Suprapubic skin (tissue), 4 donors: ENCODE measurements around the gene KARS1. TPM values are rescaled to one million over a fixed set of nuclear protein-coding genes. Genes with fewer than 3 reads are reported as not detected.

Source experiments
- DNase-seq, 2 donors: peaks; one replicate each; pipeline ENCODE4 v3.0.0-alpha.2; 2019; ENCODE audit warnings: low spot score in 2 of 2
- H3K27ac ChIP-seq: fragments of 200-600 bp; sonication (generic); one replicate; pipeline ENCODE4 v1.5.1; 2019
- H3K27me3 ChIP-seq: fragments of 200-600 bp; sonication (generic); one replicate; pipeline ENCODE4 v1.5.1; 2019
- H3K36me3 ChIP-seq: fragments of 200-600 bp; sonication (generic); one replicate; pipeline ENCODE4 v1.5.1; 2019
- H3K4me1 ChIP-seq: fragments of 200-600 bp; sonication (generic); one replicate; pipeline ENCODE4 v1.5.1; 2019
- H3K4me3 ChIP-seq: fragments of 200-600 bp; sonication (generic); one replicate; pipeline ENCODE4 v1.5.1; 2019; ENCODE audit warnings: mild to moderate bottlenecking
- H3K9me3 ChIP-seq: fragments of 200-600 bp; sonication (generic); one replicate; pipeline ENCODE4 v1.5.1; 2019
- CTCF ChIP-seq, 2 donors: fragments of 200-600 bp in 1 of 2; fragments of 450-650 bp in 1 of 2; sonication (generic) in 1 of 2; IDR thresholded peaks; one replicate each; pipeline ENCODE4 v1.5.1; 2016 to 2019; ENCODE audit warnings: antibody characterized with exemption in 2 of 2, mild to moderate bottlenecking in 1 of 2, moderate library complexity in 1 of 2
- EP300 ChIP-seq: sonication (generic); formaldehyde crosslinking; IDR thresholded peaks from one replicate; pipeline ENCODE4 v1.6.1; 2017; ENCODE audit warnings: antibody characterized with exemption
- POLR2A ChIP-seq, 2 donors: fragments of 450-650 bp; IDR thresholded peaks; one replicate each; pipeline ENCODE4 v1.6.1; 2017; ENCODE audit warnings: antibody characterized with exemption in 2 of 2, mild to moderate bottlenecking in 2 of 2, moderate library complexity in 2 of 2
- POLR2AphosphoS5 ChIP-seq, 3 donors: sonication (generic); formaldehyde crosslinking; IDR thresholded peaks; one replicate each; pipeline ENCODE4 v1.6.1; 2017; ENCODE audit warnings: antibody characterized with exemption in 3 of 3
- WGBS: methylation state at CpG from one replicate; pipeline ENCODE4 v1.1.5; 2018; 5-methylcytosine and 5-hydroxymethylcytosine counted together
- total RNA-seq, 4 donors: library from RNA; depleted of rRNA; stranded (reverse); fragments of >200 nt; gene quantifications; one replicate each; pipeline ENCODE4 v1.1.0, GENCODE V29; 2016

Gene KARS1
- total RNA-seq, 4 donors from 2014 or later, result 85.9 to 128 (median 106) TPM

GRCh38 chr16:75584108-75584507, 63.4 kb downstream of the KARS1 start:
- DNase-seq, result peak in 1 of 2 donors; percentile 6
- Histone ChIP-seq H3K27ac (no peak overlapping the region), H3K9me3 (no peaks in the 10 kb centered on the region), H3K4me1 (no peaks in the 10 kb centered on the region), H3K4me3 (no peak overlapping the region), H3K27me3 (no peaks in the 10 kb centered on the region), H3K36me3 (peaks cover 9% of the 10 kb centered on the region)
- 65% methylated on average over 3 of the region's 3 CpGs for WGBS
- TF ChIP-seq EP300, result no peak

- H3K36me3 ChIP-seq, result peaks cover 48% of the 10 kb centered on the region
- H3K4me3 ChIP-seq, result no peak overlapping the region
- H3K27me3 ChIP-seq, result no peaks in the 10 kb centered on the region
- no peak overlapping the region for H3K27ac ChIP-seq
- DNase-seq, result peak in 1 of 2 donors; percentile 21
- H3K9me3 ChIP-seq, result no peaks in the 10 kb centered on the region
- H3K4me1 ChIP-seq, result no peaks in the 10 kb centered on the region
- WGBS, result 83% methylated on average over 7 of the region's 7 CpGs
- TF ChIP-seq POLR2AphosphoS5 (IDR thresholded peaks at IDR 0.05) (no peak), EP300 (no peak), CTCF (IDR thresholded peaks at IDR 0.05) (no peak), POLR2A (IDR thresholded peaks at IDR 0.05) (no peak)
Observed at GRCh38 chr16:75579281-75579834, 68.1 kb downstream of the KARS1 start.

GRCh38 chr16:75578725-75579124, 68.7 kb downstream of the KARS1 start:
- H3K9me3 ChIP-seq, result no peaks in the 10 kb centered on the region
- no peak for TF ChIP-seq CTCF (IDR thresholded peaks at IDR 0.05)
- TF ChIP-seq POLR2A (IDR thresholded peaks at IDR 0.05), result no peak
- TF ChIP-seq POLR2AphosphoS5 (IDR thresholded peaks at IDR 0.05), result no peak
- no peak for TF ChIP-seq EP300
- H3K4me3 ChIP-seq, result no peak overlapping the region
- WGBS, result 95% methylated on average over 2 of the region's 2 CpGs
- DNase-seq, result no peak
- no peaks in the 10 kb centered on the region for H3K27me3 ChIP-seq
- H3K4me1 ChIP-seq, result no peaks in the 10 kb centered on the region
- H3K27ac ChIP-seq, result no peak overlapping the region
- peaks cover 54% of the 10 kb centered on the region for H3K36me3 ChIP-seq

- WGBS, result 90% methylated on average over 7 of the region's 7 CpGs
- Histone ChIP-seq H3K27ac (no peak overlapping the region), H3K4me3 (no peak overlapping the region), H3K4me1 (peaks cover 2% of the 10 kb centered on the region), H3K9me3 (no peaks in the 10 kb centered on the region), H3K27me3 (no peaks in the 10 kb centered on the region), H3K36me3 (peaks cover 60% of the 10 kb centered on the region)
- no peak for TF ChIP-seq POLR2A (IDR thresholded peaks at IDR 0.05)
- TF ChIP-seq EP300, result no peak
- TF ChIP-seq CTCF (IDR thresholded peaks at IDR 0.05), result no peak
- TF ChIP-seq POLR2AphosphoS5 (IDR thresholded peaks at IDR 0.05), result no peak
- peak in 1 of 2 donors; percentile 9 for DNase-seq
Observed at GRCh38 chr16:75578212-75578611, 69.3 kb downstream of the KARS1 start.

Other genes with a start within 250 kb of the KARS1 start
- gene CFDP1, start 214.2 kb downstream of the KARS1 start, total RNA-seq, result 10 to 100 TPM; 36.7 to 81.4 (median 48.2) TPM
- 10 to 100 TPM; 15.8 to 17.5 (median 16.5) TPM for gene TMEM170A, start 183.0 kb downstream of the KARS1 start, total RNA-seq
- gene CHST6, start 152.2 kb downstream of the KARS1 start, total RNA-seq, result under 1 TPM in 3 of 4 donors, not detected in 1; 0.17 to 0.73 (median 0.30) TPM
- under 1 TPM in 2 of 4 donors, not detected in 2; 0.31 to 0.56 TPM for gene CHST5, start 111.6 kb downstream of the KARS1 start, total RNA-seq
- 10 to 100 TPM in 2 of 4 donors, 1 to 10 TPM in 2; 6.0 to 11.9 (median 9.3) TPM for gene TMEM231, start 91.4 kb downstream of the KARS1 start, total RNA-seq
- gene GABARAPL2, start 81.3 kb downstream of the KARS1 start, total RNA-seq, result 100 to 1,000 TPM in 2 of 4 donors, 10 to 100 TPM in 2; 76.2 to 135 (median 99.6) TPM
- 10 to 100 TPM; 41.4 to 84.2 (median 55.2) TPM for gene ADAT1, start 24.4 kb downstream of the KARS1 start, total RNA-seq
- gene TERF2IP, start 108 bp upstream of the KARS1 start, total RNA-seq, result 10 to 100 TPM; 42.2 to 67.1 (median 55.8) TPM
- not detected for gene CPHXL2, start 29.3 kb upstream of the KARS1 start, total RNA-seq
- gene DUXB, start 53.8 kb upstream of the KARS1 start, total RNA-seq, result not detected
- gene CPHXL, start 78.8 kb upstream of the KARS1 start, total RNA-seq, result not detected